ENCODE data around the gene WDR27. TPM values are rescaled to one million over a fixed set of nuclear protein-coding genes. Genes with fewer than 3 reads are reported as not detected.

The WDR27 gene
- total RNA-seq, 1 experiment from 2014 or later, result 10.6 TPM

Other genes with a start within 250 kb of the WDR27 start
- gene C6orf120, start 97 bp upstream of the WDR27 start, total RNA-seq (2014; rRNA removed; shearing (Covaris generic)), result 29.4 and 43.4 TPM in 2 replicates
- 24.6 and 32.7 TPM in 2 replicates for gene PHF10, start 22.5 kb upstream of the WDR27 start, total RNA-seq (2014; rRNA removed; shearing (Covaris generic))
- 0.76 and 1.1 TPM in 2 replicates for gene DYNLT2, start 49.5 kb upstream of the WDR27 start, total RNA-seq (2014; rRNA removed; shearing (Covaris generic))
- 9.1 and 9.5 TPM in 2 replicates for gene ERMARD, start 49.6 kb upstream of the WDR27 start, total RNA-seq (2014; rRNA removed; shearing (Covaris generic))